WERI-Rb-1 (cell line): ENCODE results near the gene FGFBP3.

Experiments used
- DNase-seq: peaks from one replicate; pipeline ENCODE4 v3.0.0-alpha.2; 2020
- H3K27ac ChIP-seq: fragments of 250-450 bp; sonication (Bioruptor Pico); 2 replicates; pipeline ENCODE4 v1.5.1; 2020; ENCODE audit warnings: mild to moderate bottlenecking, moderate library complexity
- H3K27me3 ChIP-seq: fragments of 250-450 bp; sonication (Bioruptor Pico); 2 replicates; pipeline ENCODE4 v1.5.1; 2021; ENCODE audit warnings: mild to moderate bottlenecking, low read depth, moderate library complexity; ENCODE audit not compliant: insufficient read depth, severe bottlenecking
- H3K36me3 ChIP-seq: fragments of 250-450 bp; sonication (Bioruptor Pico); 2 replicates; pipeline ENCODE4 v1.5.1; 2020; ENCODE audit warnings: mild to moderate bottlenecking, moderate library complexity
- H3K4me3 ChIP-seq: 2 replicates; pipeline ENCODE4 v1.5.1; 2011; ENCODE audit warnings: low read depth, mild to moderate bottlenecking, control low read depth, low read length
- H3K9me3 ChIP-seq: fragments of 250-450 bp; sonication (Bioruptor Pico); 2 replicates; pipeline ENCODE4 v1.5.1; 2021; ENCODE audit warnings: mild to moderate bottlenecking, moderate library complexity; ENCODE audit not compliant: severe bottlenecking
- CTCF ChIP-seq: IDR thresholded peaks from 2 replicates; pipeline ENCODE4 v1.5.1; 2011; ENCODE audit warnings: low read depth, mild to moderate bottlenecking, control low read depth, inconsistent platforms, low read length

The FGFBP3 gene

DNA sequence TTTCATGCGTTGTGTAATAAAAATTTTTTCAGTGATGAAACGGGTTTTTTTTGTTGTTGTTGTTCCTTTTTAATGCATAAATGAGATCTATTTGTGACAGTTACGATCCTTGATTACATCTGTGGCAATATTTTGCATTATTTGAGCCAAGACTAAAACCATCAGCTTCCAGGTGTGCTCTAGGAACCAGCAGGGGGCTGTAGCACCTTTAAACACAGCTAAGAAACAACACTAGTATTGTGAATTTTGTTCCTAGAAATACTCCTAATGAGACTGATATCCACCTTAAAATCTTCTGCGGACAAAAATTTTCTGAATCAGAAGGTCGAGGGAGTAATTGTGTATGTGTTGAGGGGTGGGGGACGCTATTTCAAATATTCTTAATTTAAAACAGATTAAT lies 52.6 kb downstream of the FGFBP3 start:
- H3K36me3 ChIP-seq = peaks cover 58% of the 10 kb centered on the region
- no peaks in the 10 kb centered on the region for H3K9me3 ChIP-seq
- no peak for DNase-seq
- no peak overlapping the region for H3K4me3 ChIP-seq
- TF ChIP-seq CTCF = peak; percentile 59
- no peak overlapping the region for H3K27ac ChIP-seq
- H3K27me3 ChIP-seq = no peaks in the 10 kb centered on the region
